NOMO-1 treated with DMSO at 0.1 percent for 48 hours (cell line): Measurements from ENCODE around the gene REPIN1.

Source experiments
- DNase-seq: peaks from one replicate; lab custom pipeline; 2025; ENCODE audit not compliant: unreplicated experiment; lab: John Stamatoyannopoulos, UW

Gene REPIN1

DNA sequence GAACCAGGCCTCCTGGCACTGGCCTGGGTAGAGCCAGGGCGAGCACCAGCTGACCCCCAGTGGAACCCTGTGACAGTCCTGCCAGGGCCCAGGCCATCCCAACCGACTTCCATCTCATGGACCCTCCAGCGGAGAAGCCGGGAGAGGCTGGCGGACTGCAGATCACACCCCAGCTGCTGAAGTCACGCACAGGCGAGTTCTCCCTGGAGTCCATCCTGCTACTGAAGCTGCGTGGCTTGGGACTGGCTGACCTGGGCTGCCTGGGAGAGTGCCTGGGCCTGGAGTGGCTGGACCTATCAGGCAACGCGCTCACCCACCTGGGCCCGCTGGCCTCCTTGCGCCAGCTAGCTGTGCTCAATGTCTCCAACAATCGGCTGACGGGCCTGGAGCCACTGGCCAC, 31.9 kb upstream of the REPIN1 start:
- DNase-seq: no peak

DNA sequence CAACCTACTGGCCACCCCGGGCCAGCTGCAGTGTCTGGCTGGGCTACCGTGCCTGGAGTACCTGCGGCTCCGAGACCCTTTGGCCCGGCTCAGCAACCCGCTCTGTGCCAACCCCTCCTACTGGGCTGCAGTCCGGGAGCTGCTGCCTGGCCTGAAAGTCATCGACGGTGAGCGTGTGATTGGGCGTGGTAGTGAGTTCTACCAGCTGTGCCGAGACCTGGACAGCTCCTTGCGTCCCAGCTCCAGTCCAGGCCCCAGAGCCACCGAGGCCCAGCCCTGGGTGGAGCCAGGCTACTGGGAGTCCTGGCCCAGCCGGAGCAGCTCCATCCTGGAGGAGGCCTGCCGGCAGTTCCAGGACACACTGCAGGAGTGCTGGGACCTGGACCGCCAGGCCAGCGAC, 31.4 kb upstream of the REPIN1 start:
- no peak for DNase-seq

DNA sequence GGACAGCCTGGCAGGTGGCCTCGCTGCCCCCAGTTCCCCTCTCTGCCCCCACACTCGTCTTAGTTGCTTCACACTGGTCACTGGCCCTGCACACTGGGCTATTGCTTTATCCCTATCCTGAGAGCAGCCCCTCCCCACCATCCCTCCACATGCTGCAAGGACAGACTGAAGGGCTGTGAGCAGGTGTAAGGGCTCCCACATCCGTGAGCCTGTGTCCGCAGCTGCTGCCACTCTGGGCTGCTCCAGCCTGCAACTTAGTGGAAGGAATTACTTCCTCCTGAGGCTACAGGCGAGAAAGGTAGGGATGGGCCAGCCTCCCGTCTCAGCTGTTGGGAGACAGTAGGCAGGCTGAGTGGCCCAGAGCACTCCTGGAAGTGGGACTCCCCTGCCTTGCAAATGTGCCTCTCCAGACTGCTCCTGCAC, 31.0 kb upstream of the REPIN1 start:
- DNase-seq: no peak

DNA sequence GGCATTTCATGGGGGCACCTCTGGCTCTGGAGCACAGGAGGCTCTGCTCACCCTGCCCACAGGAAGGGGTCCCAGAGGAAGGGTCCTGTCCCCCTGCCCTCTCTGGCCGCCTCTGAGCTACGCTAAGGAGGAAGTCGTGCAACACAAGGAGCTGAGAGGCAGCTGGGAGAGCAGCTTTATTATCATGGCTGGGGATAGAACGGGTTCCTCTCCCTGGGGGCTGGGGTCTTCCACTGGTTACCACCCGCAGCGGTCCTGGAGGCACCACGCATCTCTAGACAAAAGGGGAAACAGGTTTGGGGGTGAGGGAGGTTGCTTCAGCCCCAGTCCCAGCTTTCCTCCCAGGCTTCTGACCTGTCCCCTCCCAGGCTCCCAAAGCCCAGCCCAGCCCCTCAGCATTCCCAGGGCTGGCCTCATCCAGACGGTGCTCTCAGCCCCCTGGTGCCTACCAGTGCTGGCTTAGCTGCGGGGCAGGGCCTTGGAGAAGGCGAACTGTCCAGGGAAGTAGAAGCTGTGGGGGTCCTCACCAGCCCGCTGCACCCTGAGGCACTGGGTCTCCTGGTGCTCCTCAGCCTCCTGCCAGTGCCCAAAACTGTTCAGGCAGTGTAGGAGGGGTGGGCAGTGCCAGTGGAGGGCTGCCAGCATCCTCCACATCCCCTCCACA, 30.3 kb upstream of the REPIN1 start:
- DNase-seq: no peak

DNA sequence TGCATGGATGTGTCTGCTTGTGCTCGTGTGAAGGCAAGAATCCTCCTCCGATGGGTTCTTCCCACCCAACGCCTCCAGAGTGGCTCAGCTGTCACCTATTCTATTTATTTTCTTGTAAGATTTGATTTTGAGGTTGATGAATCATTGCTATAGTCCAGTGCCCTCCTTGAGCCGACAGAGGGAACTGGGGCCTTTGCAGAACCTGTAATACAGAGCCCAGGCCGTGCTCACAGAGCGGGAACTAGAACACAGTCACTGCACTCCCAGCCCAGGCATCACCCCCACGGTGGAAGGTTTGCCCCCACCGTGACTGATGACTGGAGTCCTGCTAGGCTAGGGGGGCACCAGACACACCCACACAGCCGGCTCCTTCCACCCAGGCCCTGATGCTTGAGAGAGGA, 29.2 kb upstream of the REPIN1 start:
- no peak for DNase-seq

DNA sequence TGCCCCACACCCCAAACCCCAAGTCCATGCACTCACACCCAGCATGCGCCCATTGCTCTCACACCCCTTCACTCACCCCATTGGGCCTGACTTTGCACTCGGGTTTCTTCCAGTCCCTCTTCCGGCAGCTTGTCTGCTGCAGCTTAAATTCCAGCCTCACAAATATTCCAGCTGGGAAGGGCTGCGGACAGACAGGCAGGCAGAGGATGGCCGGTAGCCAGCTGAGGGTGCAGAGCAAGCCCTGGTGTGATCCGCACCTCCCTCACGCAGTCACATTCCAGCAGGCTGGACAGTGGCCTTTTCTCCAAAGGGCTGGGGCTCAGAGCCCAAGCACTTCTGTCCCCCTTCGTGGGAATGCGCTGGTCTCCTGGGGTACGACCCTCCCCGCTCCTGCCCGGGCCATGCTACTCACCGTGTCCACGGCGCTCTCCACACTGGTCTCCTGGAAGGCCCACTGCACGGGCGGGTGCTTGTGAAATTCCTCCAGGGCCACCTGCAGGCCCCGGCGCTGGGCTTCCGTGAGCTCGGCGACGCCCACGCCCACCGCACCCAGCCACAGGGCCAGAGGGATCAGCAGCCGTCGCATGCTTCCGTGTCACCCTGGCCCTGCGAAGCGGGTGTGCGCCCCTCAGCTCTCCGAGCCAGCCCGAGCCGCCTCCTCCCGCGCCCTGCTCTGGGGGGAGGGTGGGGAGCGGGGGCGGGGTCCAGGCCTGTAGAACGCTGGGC, 28.4 kb upstream of the REPIN1 start:
- DNase-seq: no peak

DNA sequence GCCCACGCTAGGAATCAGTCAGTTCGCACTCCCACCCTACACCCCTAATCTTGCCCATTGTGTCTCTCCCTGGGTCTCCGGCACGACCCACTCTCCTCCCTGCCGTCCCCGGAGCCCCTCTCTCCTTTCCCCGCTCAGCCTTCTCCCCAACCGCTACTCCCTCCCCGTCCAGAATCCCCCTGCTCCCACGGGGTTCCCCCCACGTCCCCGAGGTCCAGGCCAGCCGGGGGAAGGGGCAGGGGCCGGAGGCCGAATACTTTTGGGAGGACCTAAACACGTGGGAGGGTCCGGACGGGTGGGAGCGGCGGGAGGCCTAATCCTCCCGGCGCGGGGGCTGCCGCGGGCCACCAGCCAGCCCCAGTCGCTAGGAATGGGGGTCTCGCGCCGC, 27.8 kb upstream of the REPIN1 start:
- DNase-seq: no peak

DNA sequence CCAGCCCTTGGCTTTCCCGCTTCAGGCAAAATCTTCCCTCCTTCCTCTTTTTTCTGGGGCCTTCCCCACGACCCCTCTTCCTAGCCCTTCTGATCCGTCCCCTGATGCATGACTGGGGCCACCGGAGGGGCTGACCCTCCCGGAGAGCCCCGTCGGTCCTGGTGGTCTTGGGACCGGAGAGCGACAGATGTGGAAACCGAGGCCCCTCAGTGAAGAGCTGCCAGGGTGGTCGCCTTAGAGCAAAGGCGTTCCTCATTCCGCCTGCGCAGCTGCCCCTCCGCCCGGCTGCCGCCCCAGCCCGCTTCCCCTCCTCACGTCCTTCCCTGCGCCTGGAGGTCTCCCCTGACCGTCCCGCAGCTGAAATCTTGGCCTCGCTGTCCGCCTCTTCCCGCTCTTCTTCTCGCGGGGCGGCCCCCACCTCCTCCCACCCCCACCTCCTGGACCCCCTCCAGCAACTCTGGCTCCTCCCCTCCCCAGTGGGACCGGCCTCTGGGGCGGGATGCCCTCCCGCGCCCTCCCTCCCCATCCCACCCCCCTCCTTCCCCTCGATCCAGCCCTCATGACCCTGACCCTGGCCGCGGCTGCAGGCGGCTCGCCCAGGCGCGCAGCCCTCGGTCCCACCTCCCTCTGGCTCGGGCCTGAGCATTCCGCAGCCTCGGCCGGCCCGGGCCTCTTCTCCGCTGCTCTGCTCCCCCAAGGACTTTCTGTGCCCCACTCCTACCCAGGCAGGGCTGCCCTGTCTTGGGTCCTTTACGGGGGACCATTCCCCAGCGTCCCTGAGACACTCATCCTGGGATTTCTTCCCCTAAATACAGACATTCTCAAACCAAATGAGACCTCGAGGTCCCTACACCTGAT, 27.1 kb upstream of the REPIN1 start, which contains the start of gene RARRES2:
Gene RARRES2, minus strand, starts transcription at position 367 of the 858 bp plus-strand sequence. CDS start 1,020 bp downstream, outside the sequence.
- no peak for DNase-seq

DNA sequence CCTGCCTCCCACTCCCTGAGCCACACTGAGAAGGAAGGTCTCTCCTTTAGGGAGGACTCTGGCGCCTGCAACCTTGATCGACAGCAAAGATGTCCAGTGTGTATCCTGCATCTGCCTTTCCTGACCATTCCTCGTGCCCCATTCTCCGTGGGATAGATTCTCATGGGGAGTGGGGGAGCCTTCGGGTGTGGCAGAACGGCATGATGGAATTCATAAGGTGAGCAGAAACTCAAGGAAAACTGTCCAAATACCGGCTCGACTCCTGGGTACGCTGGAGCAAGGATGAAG, 26.6 kb upstream of the REPIN1 start:
- no peak for DNase-seq

DNA sequence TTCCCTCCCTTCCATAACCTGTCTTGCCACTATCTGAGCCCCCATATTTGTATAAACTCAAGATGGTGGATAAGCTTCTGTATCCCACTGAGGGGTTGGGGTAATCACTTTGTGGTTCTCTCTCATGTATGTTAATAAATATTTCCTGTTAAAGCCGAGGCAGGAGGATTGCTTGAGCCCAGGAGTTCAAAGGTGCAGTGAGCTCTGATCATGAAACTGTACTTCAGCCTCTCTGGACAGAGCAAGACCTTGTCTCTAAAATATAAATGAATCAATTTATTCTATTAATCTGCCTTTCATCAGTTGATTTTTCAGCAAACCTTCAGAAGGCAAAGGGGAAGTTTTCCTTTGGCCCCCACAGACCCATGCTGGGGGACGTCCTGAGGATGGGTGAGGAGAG, 25.4 kb upstream of the REPIN1 start:
- no peak for DNase-seq

DNA sequence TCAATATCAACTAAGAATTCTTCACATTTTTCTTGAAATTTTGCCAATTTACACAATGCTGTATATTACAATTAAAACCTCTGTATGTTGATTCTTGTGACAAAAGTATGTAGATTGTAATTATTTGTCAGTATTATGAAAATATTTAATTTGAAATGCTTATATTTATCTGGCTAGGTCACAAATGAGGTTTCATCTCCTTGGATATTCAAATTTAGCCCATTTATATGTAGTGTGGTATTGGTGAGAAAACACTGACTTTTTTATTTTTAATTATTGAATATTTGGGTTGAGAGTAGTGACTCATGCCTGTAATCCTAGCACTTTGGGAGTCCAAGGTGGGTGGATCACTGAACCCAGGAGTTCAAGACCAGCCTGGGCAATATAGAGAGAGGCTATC, 24.3 kb upstream of the REPIN1 start:
- DNase-seq: no peak

DNA sequence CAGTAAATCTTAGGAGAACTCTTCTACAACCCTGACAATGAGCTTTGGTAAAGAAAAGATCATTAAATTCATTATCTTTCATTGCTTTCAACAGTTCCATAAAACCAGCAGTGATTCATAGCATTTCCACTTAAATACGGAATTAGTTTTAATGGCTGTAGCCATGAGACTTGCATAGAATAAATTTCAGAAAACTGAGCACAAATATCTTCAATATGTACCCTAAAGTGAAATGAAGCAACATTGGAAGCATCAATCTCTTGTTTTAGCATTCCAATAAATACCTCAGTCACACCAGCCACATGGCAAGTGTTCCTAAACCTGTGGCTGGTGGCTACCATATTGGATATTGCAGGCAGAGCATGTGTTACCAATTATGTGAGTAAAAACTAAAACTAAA, 23.6 kb upstream of the REPIN1 start:
- no peak for DNase-seq

DNA sequence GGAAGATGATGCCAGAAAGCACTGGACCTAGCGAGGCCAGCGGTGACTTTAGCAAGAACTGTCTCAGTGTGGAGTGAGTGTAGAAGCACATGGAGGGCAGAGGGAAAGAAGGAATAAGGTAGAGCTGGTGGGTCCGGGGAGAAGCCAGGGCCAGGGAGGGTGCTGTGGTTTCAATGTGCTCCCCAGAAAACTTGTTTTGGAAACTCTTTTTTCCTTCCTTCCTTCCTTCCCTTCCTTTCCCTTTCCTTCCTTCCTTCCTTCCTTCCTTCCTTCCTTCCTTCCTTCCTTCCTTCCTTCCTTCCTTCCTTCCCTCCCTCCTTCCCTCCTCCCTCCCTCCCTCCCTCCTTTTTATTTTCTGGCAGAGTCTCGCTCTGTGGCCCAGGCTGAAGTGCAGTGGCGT, 21.7 kb upstream of the REPIN1 start:
- no peak for DNase-seq

DNA sequence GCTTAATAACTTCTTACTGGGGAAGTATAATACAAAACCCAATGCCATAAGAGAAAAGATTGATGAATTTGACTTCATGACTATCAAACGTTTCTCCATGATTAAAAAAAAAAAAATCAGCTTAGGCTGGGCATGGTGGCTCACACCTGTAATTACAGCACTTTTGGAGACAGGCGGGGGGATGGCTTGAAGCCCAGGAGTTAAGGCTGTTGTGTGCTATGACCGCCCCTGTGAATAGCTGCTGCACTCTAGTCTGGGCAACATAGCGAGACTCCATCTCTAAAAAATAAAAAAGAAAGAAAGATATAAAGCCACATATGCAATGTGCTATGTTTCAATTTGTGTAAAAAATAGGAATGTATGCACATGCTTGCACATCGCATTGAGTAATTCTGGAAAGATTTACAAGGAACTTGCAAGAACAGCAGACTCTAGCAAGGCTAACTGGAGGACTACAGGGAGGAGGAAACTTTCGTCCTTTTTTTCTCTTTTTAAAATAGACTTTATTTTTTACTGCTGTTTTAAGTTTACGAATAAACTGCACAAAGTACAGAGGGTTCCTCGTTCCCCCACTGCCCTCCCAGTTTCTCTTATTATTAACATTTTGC, 16.9 kb upstream of the REPIN1 start:
- DNase-seq: no peak

DNA sequence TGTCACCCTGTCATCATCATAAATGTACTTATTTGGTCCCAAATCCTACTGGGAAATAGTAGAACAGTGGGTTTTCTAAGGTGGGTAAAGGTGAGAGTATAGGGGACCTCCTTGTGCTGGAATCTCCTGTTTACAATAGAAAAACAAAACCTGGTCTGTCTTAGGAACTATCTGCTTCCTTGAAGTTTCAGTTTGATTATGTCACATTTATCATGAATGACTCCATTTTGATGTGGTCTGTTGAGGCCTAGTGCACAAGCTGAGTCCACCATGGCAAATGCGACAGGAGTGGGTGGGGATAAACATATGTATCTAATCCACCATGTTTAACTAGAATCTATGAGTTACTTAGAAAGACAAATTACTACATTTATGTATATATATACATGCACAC, 13.0 kb upstream of the REPIN1 start:
- DNase-seq: no peak

DNA sequence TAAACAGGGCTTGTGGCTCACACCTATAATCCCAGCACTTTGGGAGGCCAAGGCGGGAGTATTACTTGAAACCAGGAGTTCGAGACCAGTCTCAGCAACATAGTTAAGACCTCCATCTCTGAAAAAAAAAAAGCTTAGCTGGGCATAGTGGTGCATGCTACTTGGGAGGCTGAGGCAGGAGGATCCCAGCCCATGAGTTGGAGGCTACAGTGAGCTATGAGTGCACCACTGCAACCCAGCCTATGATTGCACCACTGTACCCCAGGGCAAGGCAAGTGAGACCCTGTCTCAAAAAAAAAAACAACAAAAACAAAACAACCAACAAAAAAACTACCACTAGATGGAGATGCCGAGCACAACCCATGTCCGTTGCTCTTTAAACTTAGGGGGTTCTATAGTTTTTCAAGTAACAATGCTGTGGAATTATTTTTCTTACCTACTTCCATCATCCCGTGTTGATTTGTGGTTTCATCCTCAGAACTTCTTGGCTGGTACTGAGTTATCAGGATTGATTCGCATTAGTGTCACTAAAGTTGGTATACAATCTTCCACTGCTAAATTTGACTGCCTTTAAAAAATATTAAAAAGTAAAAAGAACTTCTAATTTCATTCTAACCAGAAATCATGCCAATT, 12.2 kb upstream of the REPIN1 start:
- DNase-seq: no peak

DNA sequence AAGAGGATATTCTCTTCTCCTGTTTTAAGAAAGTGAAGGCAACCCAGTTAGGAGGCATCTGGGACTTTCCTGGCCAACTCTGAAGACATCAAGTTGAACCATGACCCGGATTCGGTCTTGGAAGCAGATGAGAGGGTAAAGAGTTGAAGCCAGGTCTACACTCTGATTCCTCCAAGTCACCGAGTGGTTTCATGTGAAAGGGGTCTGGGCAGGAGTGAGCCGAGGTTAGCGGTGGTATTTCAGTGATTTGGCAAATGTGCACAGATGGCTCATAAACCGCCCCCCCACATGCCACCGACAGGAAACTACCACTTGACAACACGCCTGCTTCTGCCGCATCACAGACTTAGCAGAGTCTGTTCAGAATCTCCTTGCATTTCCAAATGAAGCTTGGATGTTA, 11.4 kb upstream of the REPIN1 start:
- DNase-seq: no peak

DNA sequence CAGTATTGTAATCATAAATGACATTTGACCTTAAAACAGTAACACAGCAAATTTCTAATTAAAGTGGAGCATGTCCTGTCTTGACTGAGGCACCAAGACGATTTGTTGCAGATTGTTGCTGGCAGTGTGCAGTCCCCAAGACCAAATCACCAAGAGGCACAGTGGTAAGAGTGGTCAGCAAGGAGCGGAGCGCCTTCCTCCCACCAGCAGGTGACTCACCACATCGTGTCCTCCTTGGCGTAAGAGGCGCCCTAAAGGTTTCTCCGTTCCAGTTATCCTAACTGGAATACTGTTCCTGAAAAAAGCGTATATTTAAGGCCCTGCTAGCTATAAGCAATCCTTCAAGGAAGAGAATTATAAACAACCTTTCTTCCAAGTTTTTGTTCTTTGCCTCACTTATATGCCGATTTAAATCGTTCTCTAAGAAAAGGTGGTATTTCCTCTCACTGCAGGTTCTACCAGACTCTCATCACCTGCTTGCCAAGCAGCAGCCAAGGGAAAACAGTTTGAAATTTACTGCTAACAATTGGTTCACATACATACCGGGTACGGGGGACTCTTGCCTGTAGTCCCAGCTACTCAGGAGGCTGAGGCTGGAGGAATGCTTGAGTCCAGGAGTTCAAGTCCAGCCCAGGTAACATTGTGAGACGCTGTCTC, 10.7 kb upstream of the REPIN1 start:
- no peak for DNase-seq

DNA sequence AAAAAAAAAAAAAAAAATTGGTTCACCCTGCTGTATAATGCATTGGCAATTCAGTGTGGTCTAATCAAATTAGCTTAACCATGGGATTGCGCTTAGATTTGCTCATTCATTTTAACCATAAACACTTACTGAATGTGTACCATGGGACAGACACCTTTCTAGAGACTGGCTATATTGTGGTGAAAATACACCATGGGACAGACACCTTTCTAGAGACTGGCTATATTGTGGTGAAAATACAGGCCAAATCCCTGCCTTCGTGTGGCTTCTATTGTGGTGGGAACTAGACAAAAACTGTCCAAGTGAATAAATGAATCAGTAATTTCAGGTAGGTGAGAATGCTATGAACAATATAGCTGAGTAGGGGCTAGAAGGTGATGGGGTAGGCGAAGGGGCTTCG, 10.2 kb upstream of the REPIN1 start:
- no peak for DNase-seq

DNA sequence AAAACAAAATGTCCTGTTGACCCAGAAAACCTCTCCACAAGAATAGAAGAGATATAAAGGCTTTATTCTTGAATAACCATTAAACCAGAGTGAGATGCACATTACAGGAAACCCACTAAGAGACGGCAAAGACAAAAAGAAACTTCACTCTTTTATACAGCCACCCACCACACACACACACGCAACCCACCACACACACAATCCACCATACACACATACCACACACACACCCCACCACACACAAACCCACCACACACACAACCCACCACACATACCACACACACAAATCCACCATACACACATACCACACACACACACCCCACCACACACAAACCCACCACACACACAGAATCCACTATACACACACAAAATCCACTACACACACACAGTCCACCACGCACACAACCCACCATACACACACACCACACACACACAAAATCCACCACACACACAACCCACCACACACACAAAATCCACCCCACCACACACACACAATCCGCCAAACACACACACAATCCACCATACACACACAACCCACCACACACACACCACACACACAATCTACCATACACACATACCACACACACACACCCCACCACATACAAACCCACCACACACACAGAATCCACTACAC, 9.5 kb upstream of the REPIN1 start:
- DNase-seq: no peak
